Colon (tissue), 2 donors: Measurements from ENCODE around the gene OR52E1.

Source experiments
- FAIRE-seq: peaks from 2 replicates; lab custom pipeline; 2012; peaks lifted over from hg19 to GRCh38; lab: Jason Lieb, UNC
- donor health status: control.
- donor health status: control.

Gene OR52E1

GRCh38 chr11:5117588-5117987 is 48.2 kb downstream of the OR52E1 start:
- FAIRE-seq: no peak

GRCh38 chr11:5118893-5119292 is 49.5 kb downstream of the OR52E1 start:
- FAIRE-seq: no peak
